MCF 10A (cell line): ENCODE measurements around the gene KHSRP. TPM values are rescaled to one million over a fixed set of nuclear protein-coding genes. Genes with fewer than 3 reads are reported as not detected.

Experiments used
- BruUV-seq: library from RNA; stranded (reverse); fragments of 400-500 nt; replicated peaks from 2 replicates; lab custom pipeline; 2021; lab: Mats Ljungman, UMichigan
- CTCF ChIA-PET: fragments of 300-600 bp; sonication (Branson Sonifier 250); formaldehyde crosslinking; extraction: SDS; loops from one replicate; lab custom pipeline; 2021; ENCODE audit warnings: antibody characterized with exemption, inconsistent platforms; lab: Yijun Ruan, JAX
- POLR2A ChIA-PET: fragments of 300-600, 350-650 bp; sonication (Branson Sonifier 250); formaldehyde crosslinking; extraction: SDS; loops from one replicate; lab custom pipeline; 2020; ENCODE audit warnings: antibody characterized with exemption, inconsistent platforms; lab: Yijun Ruan, JAX
- DNase-seq: peaks from one replicate; pipeline ENCODE4 v3.0.0-alpha.2; 2018; ENCODE audit not compliant: unreplicated experiment
- H3K27ac Mint-ChIP-seq: one replicate; pipeline ENCODE4 v1.8.0; 2022; ENCODE audit warnings: mild to moderate bottlenecking, low read depth, mixed read lengths; ENCODE audit not compliant: unreplicated experiment
- H3K27me3 Mint-ChIP-seq: one replicate; pipeline ENCODE4 v1.8.0; 2022; ENCODE audit warnings: mixed read lengths; ENCODE audit not compliant: insufficient read depth, unreplicated experiment
- H3K36me3 Mint-ChIP-seq: one replicate; pipeline ENCODE4 v1.8.0; 2022; ENCODE audit warnings: mild to moderate bottlenecking, moderate library complexity, mixed read lengths; ENCODE audit not compliant: insufficient read depth, unreplicated experiment
- H3K4me1 Mint-ChIP-seq: one replicate; pipeline ENCODE4 v1.8.0; 2022; ENCODE audit warnings: mixed read lengths; ENCODE audit not compliant: insufficient read depth, unreplicated experiment
- H3K4me3 Mint-ChIP-seq: one replicate; pipeline ENCODE4 v1.8.0; 2022; ENCODE audit warnings: mild to moderate bottlenecking, moderate library complexity, mixed read lengths; ENCODE audit not compliant: unreplicated experiment
- H3K9me3 Mint-ChIP-seq: one replicate; pipeline ENCODE4 v1.8.0; 2022; ENCODE audit warnings: mixed read lengths; ENCODE audit not compliant: unreplicated experiment
- intact Hi-C: fragments of 100-400 bp; cut with micrococcal nuclease; formaldehyde crosslinking; loops from 2 replicates; pipeline ENCODE4 v1.14.1; 2022
- total RNA-seq: library from RNA; stranded (reverse); gene quantifications from 2 replicates; pipeline ENCODE4 v1.2.3, GENCODE V29; 2022
- TF ChIP-seq, protein P1 (sequence below): fragments of 200-600 bp; IDR thresholded peaks from one replicate; pipeline ENCODE4 v1.8.0; 2022; ENCODE audit warnings: antibody characterized with exemption, mild to moderate bottlenecking; ENCODE audit not compliant: unreplicated experiment

Gene KHSRP
- total RNA-seq, 1 experiment from 2014 or later: 278 TPM

DNA sequence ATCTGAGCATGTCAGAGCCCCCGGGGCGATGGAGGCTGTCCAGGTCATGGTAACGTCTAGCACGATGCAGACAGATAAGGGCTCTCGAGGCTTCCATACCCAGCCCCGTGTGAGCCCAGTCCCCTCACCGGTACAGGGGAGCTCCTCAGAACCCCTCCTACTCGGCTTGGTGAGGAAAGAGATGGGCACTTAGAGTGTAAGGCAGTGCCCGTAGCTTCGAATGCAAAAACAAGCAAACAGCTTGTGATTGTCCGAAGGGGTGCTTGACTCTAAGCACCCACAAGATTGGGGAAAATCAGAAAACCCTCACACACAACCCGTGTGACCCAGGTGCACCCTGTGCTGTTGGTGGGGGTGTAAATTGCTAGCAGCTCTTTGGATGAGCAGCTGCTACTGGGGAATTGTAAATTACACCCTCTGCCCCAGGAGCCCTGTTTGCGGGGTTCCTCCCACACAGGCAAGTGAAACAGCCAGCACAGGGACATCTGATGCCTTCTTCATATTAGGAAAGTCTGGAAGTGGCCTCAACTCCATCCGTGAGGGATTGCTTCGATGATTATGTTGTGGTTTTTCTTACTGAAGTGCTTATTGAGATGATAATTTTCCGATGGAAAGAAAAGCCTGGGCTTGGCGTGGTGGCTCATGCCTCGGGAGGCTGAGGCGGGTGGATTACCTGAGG is 48.0 kb downstream of the KHSRP start:
- POLR2A ChIA-PET: no interaction called here
- no TSS peak for BruUV-seq
- H3K4me3 Mint-ChIP-seq: no peak overlapping the region

DNA sequence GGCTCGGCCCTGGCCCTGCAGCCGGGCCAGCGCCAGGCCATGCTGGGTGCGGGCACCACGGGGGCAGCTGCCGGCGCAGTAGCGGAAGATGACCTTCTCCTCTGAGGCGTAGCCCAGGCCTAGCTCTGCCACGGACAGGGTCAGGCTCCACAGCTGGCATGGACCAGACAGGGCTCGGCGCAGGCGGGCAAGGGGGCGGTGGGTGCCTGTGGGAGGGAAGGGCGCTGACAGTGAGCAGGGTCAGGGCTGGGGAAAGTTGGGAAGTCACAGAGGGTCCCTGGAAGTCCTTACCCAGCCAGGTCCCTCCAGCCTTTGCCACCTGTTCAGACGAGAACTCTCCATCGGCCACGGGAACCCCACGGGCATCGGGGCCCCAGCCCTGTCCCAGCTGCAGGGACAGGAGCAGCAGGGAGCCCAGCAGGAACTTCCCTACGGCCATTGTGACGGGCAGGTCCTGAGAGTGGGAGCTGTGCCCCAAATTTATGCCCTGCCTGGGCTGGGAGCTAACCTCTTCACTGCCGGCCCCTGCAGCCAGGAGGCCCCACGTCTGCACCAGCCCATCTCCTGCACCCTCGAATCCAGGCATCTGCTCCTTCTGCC is 49.1 kb downstream of the KHSRP start, which contains the start of gene PSPN:
Gene PSPN, minus strand, starts transcription at position 523 of the 600 bp plus-strand sequence. Its CDS starts 84 bp downstream, at position 439.
- no TSS peak for BruUV-seq
- H3K4me3 Mint-ChIP-seq: peak within 1 kb of the TSS; percentile 23
- TF ChIP-seq, protein P1, sequence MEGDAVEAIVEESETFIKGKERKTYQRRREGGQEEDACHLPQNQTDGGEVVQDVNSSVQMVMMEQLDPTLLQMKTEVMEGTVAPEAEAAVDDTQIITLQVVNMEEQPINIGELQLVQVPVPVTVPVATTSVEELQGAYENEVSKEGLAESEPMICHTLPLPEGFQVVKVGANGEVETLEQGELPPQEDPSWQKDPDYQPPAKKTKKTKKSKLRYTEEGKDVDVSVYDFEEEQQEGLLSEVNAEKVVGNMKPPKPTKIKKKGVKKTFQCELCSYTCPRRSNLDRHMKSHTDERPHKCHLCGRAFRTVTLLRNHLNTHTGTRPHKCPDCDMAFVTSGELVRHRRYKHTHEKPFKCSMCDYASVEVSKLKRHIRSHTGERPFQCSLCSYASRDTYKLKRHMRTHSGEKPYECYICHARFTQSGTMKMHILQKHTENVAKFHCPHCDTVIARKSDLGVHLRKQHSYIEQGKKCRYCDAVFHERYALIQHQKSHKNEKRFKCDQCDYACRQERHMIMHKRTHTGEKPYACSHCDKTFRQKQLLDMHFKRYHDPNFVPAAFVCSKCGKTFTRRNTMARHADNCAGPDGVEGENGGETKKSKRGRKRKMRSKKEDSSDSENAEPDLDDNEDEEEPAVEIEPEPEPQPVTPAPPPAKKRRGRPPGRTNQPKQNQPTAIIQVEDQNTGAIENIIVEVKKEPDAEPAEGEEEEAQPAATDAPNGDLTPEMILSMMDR: no peak
- intact Hi-C loops: no loop called here
- DNase-seq: no peak
- peaks cover 36% of the 10 kb centered on the region for H3K36me3 Mint-ChIP-seq
- peaks cover 11% of the 10 kb centered on the region for H3K4me1 Mint-ChIP-seq
- POLR2A ChIA-PET: interaction anchor here (0.6 to 0.9 kb wide), 2 partner anchors 17 to 49 kb away, joined by 3 to 5 read pairs; partner anchors contain the start of gene KHSRP
- H3K9me3 Mint-ChIP-seq: no peaks in the 10 kb centered on the region
- no peak within 1 kb of the TSS for H3K27ac Mint-ChIP-seq
- no peaks in the 10 kb centered on the region for H3K27me3 Mint-ChIP-seq
- CTCF ChIA-PET: interaction anchor here (0.5 kb wide), 1 partner anchor 1808 kb away, joined by 3 read pairs; no protein-coding TSS in a partner anchor

More for the DNA sequence above, 48.0 kb downstream of the KHSRP start:
- Mint-ChIP-seq H3K27ac (no peak overlapping the region), H3K36me3 (peaks cover 37% of the 10 kb centered on the region), H3K27me3 (no peaks in the 10 kb centered on the region), H3K9me3 (no peaks in the 10 kb centered on the region), H3K4me1 (peaks cover 11% of the 10 kb centered on the region)
- TF ChIP-seq, protein P1: no peak
- CTCF ChIA-PET: no interaction called here
- intact Hi-C loops: no loop called here
- no peak for DNase-seq

GRCh38 chr19:6374711-6375410 is 49.8 kb downstream of the KHSRP start:
- TF ChIP-seq, protein P1: no peak
- ChIA-PET CTCF (interaction anchor here (0.5 kb wide), 1 partner anchor 1808 kb away, joined by 3 read pairs; no protein-coding TSS in a partner anchor), POLR2A (interaction anchor here (0.6 kb wide), 1 partner anchor 17 kb away, joined by 3 read pairs; no protein-coding TSS in a partner anchor)
- H3K4me1 Mint-ChIP-seq: peaks cover 12% of the 10 kb centered on the region
- no peak for DNase-seq
- peak overlapping the region; percentile 23 for H3K4me3 Mint-ChIP-seq
- intact Hi-C loops: no loop called here
- no peak overlapping the region for H3K27ac Mint-ChIP-seq
- H3K36me3 Mint-ChIP-seq: peaks cover 42% of the 10 kb centered on the region
- BruUV-seq: no TSS peak
- no peaks in the 10 kb centered on the region for H3K27me3 Mint-ChIP-seq
- H3K9me3 Mint-ChIP-seq: no peaks in the 10 kb centered on the region
